HEK293 (cell line): ENCODE results near the gene KCNQ1.
A peak's percentile ranks its signal among the peaks of the same experiment; 100 is the strongest.

Experiments used
- CTCF ChIA-PET: fragments of 350-600 bp; formaldehyde crosslinking; extraction: SDS; loops from one replicate; lab custom pipeline; 2021; ENCODE audit warnings: antibody characterized with exemption; lab: Yijun Ruan, JAX
- POLR2A ChIA-PET: fragments of 300-600 bp; formaldehyde crosslinking; extraction: SDS; loops from one replicate; lab custom pipeline; 2020; ENCODE audit warnings: antibody characterized with exemption, inconsistent platforms; lab: Yijun Ruan, JAX
- H3K27ac ChIP-seq: fragments of 200-500 bp; sonication (Bioruptor generic); 2 replicates; pipeline ENCODE4 v1.5.1; 2014; ENCODE audit warnings: low read depth, low read length, control low read depth, inconsistent platforms; ENCODE audit errors: extremely low read depth
- H3K36me3 ChIP-seq, 2 experiments: fragments of 200-500 bp in 1 of 2; sonication (Bioruptor generic) in 1 of 2; 1 replicate in 1 of 2; 2 replicates in 1 of 2; pipeline ENCODE4 v1.5.1; 2014 to 2017; ENCODE audit warnings: inconsistent platforms in 2 of 2, low read length in 2 of 2; ENCODE audit not compliant: control insufficient read depth in 2 of 2, insufficient read depth in 1 of 2
- H3K4me1 ChIP-seq: fragments of 200-500 bp; sonication (Bioruptor generic); 2 replicates; pipeline ENCODE4 v1.5.1; 2014; ENCODE audit warnings: mild to moderate bottlenecking, low read length, inconsistent platforms; ENCODE audit not compliant: control insufficient read depth, insufficient read depth
- H3K4me3 ChIP-seq: 2 replicates; pipeline ENCODE4 v1.5.1; 2011; ENCODE audit warnings: low read depth, mild to moderate bottlenecking, control low read depth, low read length, moderate library complexity
- H3K9me3 ChIP-seq: fragments of 200-500 bp; sonication (Bioruptor generic); 2 replicates; pipeline ENCODE4 v1.5.1; 2014; ENCODE audit warnings: low read depth, low read length, inconsistent platforms; ENCODE audit not compliant: control insufficient read depth, insufficient read depth
- GLIS1 ChIP-seq: fragments of 450-650 bp; formaldehyde crosslinking; IDR thresholded peaks from 2 replicates; pipeline ENCODE4 v1.5.1; 2016; ENCODE audit warnings: missing biosample characterization, missing genetic modification characterization
- YY2 ChIP-seq: fragments of 450-650 bp; formaldehyde crosslinking; IDR thresholded peaks from 2 replicates; pipeline ENCODE4 v1.5.1; 2016; ENCODE audit warnings: missing biosample characterization, missing genetic modification characterization
- ZBTB20 ChIP-seq: fragments of 450-650 bp; formaldehyde crosslinking; IDR thresholded peaks from 2 replicates; pipeline ENCODE4 v1.5.1; 2016; ENCODE audit warnings: missing biosample characterization, missing genetic modification characterization
- ZBTB6 ChIP-seq: fragments of 450-650 bp; formaldehyde crosslinking; IDR thresholded peaks from 2 replicates; pipeline ENCODE4 v1.5.1; 2017; ENCODE audit warnings: missing biosample characterization, missing genetic modification characterization
- ZFHX2 ChIP-seq: fragments of 450-650 bp; formaldehyde crosslinking; conservative IDR thresholded peaks from 2 replicates; pipeline ENCODE4 v1.5.1; 2016; ENCODE audit warnings: missing biosample characterization, missing genetic modification characterization
- ZIC2 ChIP-seq: fragments of 450-650 bp; formaldehyde crosslinking; IDR thresholded peaks from 2 replicates; pipeline ENCODE4 v1.5.1; 2016; ENCODE audit warnings: missing biosample characterization, missing genetic modification characterization
- ZNF10 ChIP-seq: fragments of 450-650 bp; formaldehyde crosslinking; IDR thresholded peaks from 2 replicates; pipeline ENCODE4 v1.5.1; 2017; ENCODE audit warnings: missing biosample characterization, missing genetic modification characterization
- ZNF16 ChIP-seq: fragments of 450-650 bp; formaldehyde crosslinking; IDR thresholded peaks from 2 replicates; pipeline ENCODE4 v1.5.1; 2016; ENCODE audit warnings: low read depth, missing biosample characterization, missing genetic modification characterization
- ZNF169 ChIP-seq: fragments of 450-650 bp; formaldehyde crosslinking; IDR thresholded peaks from 2 replicates; pipeline ENCODE4 v1.5.1; 2016; ENCODE audit warnings: missing biosample characterization, missing genetic modification characterization
- ZNF211 ChIP-seq: fragments of 450-650 bp; formaldehyde crosslinking; IDR thresholded peaks from 2 replicates; pipeline ENCODE4 v1.5.1; 2016; ENCODE audit warnings: low read depth, missing biosample characterization, missing genetic modification characterization
- ZNF555 ChIP-seq: fragments of 450-650 bp; formaldehyde crosslinking; conservative IDR thresholded peaks from 2 replicates; pipeline ENCODE4 v1.5.1; 2017; ENCODE audit warnings: missing biosample characterization, mild to moderate bottlenecking, missing genetic modification characterization, inconsistent platforms
- ZNF600 ChIP-seq: fragments of 450-650 bp; formaldehyde crosslinking; IDR thresholded peaks from 2 replicates; pipeline ENCODE4 v1.5.1; 2016; ENCODE audit warnings: missing biosample characterization, missing genetic modification characterization
- ZNF624 ChIP-seq: fragments of 450-650 bp; formaldehyde crosslinking; IDR thresholded peaks from 2 replicates; pipeline ENCODE4 v1.5.1; 2017; ENCODE audit warnings: missing biosample characterization, missing genetic modification characterization
- ZNF654 ChIP-seq: fragments of 450-650 bp; formaldehyde crosslinking; IDR thresholded peaks from 2 replicates; pipeline ENCODE4 v1.5.1; 2016; ENCODE audit warnings: low read depth, missing biosample characterization, missing genetic modification characterization
- ZNF776 ChIP-seq: fragments of 450-650 bp; formaldehyde crosslinking; IDR thresholded peaks from 2 replicates; pipeline ENCODE4 v1.5.0; 2017; ENCODE audit warnings: missing biosample characterization, missing genetic modification characterization, borderline replicate concordance
- ZNF830 ChIP-seq: fragments of 450-650 bp; IDR thresholded peaks from 2 replicates; pipeline ENCODE4 v1.5.0; 2018; ENCODE audit warnings: missing biosample characterization, missing genetic modification characterization, low read depth, mild to moderate bottlenecking, moderate library complexity
- TF ChIP-seq, protein P1 (sequence below): fragments of 450-650 bp; formaldehyde crosslinking; IDR thresholded peaks from 2 replicates; pipeline ENCODE4 v1.5.1; 2016; ENCODE audit warnings: missing biosample characterization, missing genetic modification characterization
- TF ChIP-seq, protein P2 (sequence below): fragments of 450-650 bp; formaldehyde crosslinking; IDR thresholded peaks from 2 replicates; pipeline ENCODE4 v1.5.1; 2017; ENCODE audit warnings: missing biosample characterization, mild to moderate bottlenecking, missing genetic modification characterization, moderate library complexity
- TF ChIP-seq, protein P3 (sequence below): fragments of 450-650 bp; formaldehyde crosslinking; IDR thresholded peaks from 2 replicates; pipeline ENCODE4 v1.5.1; 2016; ENCODE audit warnings: missing biosample characterization, missing genetic modification characterization
- TF ChIP-seq, protein P4 (sequence below): IDR thresholded peaks from 2 replicates; pipeline ENCODE4 v1.6.1; 2011; ENCODE audit warnings: mild to moderate bottlenecking, low read depth, low read length, borderline replicate concordance

KCNQ1 gene

GRCh38 chr11:2577031-2577990 is 132.5 kb downstream of the KCNQ1 start:
- Histone ChIP-seq H3K4me1 (no peaks in the 10 kb centered on the region), H3K4me3 (no peak overlapping the region), H3K27ac (no peak overlapping the region), H3K9me3 (no peaks in the 10 kb centered on the region), H3K36me3 (no peaks in the 10 kb centered on the region)
- CTCF ChIA-PET, result no interaction called here
- TF ChIP-seq ZIC2 (tag by site-specific recombination) (peak; percentile 98), ZNF600 (tag by site-specific recombination) (no peak)
- POLR2A ChIA-PET, result no interaction called here

DNA sequence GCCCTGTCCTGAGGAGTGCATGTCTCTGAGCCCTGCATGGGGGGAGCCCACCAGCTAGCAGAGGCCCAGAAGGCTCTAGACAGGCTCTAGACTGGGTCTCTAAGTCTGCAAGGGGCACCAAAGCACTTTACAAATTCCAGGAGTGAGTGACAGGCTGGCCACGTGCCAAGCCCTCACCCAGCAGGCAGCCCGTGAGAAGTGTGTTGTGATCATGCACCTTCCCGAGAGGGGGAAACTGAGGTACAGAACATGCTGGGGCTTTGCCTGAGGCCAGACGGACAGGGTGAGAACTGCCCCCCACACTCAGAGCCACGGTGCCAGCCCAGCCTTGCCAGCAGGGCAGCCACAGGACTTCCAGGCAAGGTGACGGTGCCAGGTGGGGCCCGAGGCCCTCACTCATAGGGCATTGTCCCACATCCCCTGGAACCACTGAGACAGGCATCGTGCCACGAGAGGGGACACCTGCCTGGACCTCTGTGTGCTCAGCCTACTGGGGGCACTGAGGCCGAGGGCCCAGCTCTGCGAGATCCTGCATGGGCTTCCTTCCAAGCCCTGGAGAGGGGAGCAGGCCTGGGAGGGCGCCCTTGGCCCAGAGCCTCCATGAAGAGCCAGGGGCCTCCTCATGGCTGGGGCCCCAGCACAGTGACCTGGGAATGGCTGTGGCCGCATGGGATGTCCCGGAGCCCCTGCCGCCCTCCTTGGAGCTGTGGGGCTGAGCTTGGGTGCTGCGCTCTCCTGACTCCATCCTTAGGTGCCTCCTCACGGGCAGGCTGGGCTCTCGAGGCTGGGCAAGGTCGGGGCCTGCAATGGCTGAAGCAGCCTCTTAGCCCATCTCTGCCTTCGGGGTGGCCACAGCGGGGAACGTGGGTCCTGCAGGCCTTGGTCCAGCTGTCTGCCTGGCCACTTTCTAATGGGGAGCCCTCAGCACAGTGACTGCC is 133.5 kb downstream of the KCNQ1 start:
- POLR2A ChIA-PET, result no interaction called here
- H3K4me1 ChIP-seq, result no peaks in the 10 kb centered on the region
- no peaks in the 10 kb centered on the region for H3K9me3 ChIP-seq
- no peak for TF ChIP-seq ZNF169 (tag by site-specific recombination)
- no peak for TF ChIP-seq ZNF10 (tag by site-specific recombination)
- TF ChIP-seq ZNF654 (tag by site-specific recombination), result no peak
- TF ChIP-seq, protein P1, sequence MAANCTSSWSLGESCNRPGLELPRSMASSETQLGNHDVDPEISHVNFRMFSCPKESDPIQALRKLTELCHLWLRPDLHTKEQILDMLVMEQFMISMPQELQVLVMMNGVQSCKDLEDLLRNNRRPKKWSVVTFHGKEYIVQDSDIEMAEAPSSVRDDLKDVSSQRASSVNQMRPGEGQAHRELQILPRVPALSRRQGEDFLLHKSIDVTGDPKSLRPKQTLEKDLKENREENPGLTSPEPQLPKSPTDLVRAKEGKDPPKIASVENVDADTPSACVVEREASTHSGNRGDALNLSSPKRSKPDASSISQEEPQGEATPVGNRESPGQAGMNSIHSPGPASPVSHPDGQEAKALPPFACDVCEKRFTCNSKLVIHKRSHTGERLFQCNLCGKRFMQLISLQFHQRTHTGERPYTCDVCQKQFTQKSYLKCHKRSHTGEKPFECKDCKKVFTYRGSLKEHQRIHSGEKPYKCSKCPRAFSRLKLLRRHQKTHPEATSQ, result no peak
- no peak for TF ChIP-seq ZBTB6 (tag by site-specific recombination)
- no peak for TF ChIP-seq YY2 (tag by site-specific recombination)
- TF ChIP-seq ZNF555 (tag by site-specific recombination), result no peak
- TF ChIP-seq, protein P2, sequence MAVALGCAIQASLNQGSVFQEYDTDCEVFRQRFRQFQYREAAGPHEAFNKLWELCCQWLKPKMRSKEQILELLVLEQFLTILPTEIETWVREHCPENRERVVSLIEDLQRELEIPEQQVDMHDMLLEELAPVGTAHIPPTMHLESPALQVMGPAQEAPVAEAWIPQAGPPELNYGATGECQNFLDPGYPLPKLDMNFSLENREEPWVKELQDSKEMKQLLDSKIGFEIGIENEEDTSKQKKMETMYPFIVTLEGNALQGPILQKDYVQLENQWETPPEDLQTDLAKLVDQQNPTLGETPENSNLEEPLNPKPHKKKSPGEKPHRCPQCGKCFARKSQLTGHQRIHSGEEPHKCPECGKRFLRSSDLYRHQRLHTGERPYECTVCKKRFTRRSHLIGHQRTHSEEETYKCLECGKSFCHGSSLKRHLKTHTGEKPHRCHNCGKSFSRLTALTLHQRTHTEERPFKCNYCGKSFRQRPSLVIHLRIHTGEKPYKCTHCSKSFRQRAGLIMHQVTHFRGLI (tag by site-specific recombination), result no peak
- TF ChIP-seq ZFHX2 (tag by site-specific recombination), result no peak
- TF ChIP-seq, all 188 proteins: peak for 0
- CTCF ChIA-PET, result interaction anchor here (0.6 kb wide), 1 partner anchor 181 kb away, joined by 3 read pairs; no protein-coding TSS in a partner anchor
- H3K4me3 ChIP-seq, result no peak overlapping the region
- no peaks in the 10 kb centered on the region for H3K36me3 ChIP-seq
- H3K27ac ChIP-seq, result no peak overlapping the region

DNA sequence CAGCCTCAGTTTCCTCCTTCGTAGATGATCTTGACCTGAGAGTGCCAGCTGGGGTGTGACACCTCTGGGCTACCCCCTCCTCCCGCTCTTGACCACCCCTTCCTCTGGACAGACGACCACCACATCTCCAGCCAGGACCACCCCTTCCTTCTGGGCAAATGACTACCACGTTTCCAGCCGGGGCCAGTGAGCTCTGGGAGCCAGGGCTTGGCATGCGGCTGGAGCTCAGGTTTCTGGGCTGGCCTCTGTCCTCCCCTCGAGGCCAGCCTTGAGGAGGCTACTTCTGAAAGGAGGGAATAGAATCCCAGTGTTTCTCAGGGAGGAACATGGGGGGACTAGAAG is 134.1 kb downstream of the KCNQ1 start:
- ChIA-PET POLR2A (no interaction called here), CTCF (interaction anchor here (0.6 kb wide), 1 partner anchor 180 kb away, joined by 3 read pairs; no protein-coding TSS in a partner anchor)
- Histone ChIP-seq H3K9me3 (no peaks in the 10 kb centered on the region), H3K4me3 (no peak overlapping the region), H3K4me1 (no peaks in the 10 kb centered on the region), H3K36me3 (no peaks in the 10 kb centered on the region), H3K27ac (no peak overlapping the region)
- no peak for TF ChIP-seq ZNF830 (tag by site-specific recombination)
- TF ChIP-seq ZNF624 (tag by site-specific recombination), result no peak
- no peak for TF ChIP-seq ZNF16
- no peak for TF ChIP-seq ZBTB20
- TF ChIP-seq GLIS1 (tag by site-specific recombination), result no peak
- TF ChIP-seq ZNF211 (tag by site-specific recombination), result no peak
- TF ChIP-seq ZNF776 (tag by site-specific recombination), result no peak
- TF ChIP-seq, protein P3, sequence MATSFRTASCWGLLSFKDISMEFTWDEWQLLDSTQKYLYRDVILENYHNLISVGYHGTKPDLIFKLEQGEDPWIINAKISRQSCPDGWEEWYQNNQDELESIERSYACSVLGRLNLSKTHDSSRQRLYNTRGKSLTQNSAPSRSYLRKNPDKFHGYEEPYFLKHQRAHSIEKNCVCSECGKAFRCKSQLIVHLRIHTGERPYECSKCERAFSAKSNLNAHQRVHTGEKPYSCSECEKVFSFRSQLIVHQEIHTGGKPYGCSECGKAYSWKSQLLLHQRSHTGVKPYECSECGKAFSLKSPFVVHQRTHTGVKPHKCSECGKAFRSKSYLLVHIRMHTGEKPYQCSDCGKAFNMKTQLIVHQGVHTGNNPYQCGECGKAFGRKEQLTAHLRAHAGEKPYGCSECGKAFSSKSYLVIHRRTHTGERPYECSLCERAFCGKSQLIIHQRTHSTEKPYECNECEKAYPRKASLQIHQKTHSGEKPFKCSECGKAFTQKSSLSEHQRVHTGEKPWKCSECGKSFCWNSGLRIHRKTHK (tag by site-specific recombination), result no peak
- TF ChIP-seq, protein P4, sequence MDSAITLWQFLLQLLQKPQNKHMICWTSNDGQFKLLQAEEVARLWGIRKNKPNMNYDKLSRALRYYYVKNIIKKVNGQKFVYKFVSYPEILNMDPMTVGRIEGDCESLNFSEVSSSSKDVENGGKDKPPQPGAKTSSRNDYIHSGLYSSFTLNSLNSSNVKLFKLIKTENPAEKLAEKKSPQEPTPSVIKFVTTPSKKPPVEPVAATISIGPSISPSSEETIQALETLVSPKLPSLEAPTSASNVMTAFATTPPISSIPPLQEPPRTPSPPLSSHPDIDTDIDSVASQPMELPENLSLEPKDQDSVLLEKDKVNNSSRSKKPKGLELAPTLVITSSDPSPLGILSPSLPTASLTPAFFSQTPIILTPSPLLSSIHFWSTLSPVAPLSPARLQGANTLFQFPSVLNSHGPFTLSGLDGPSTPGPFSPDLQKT, result no peak
